Stromal cell of bone marrow (primary cell): Measurements from ENCODE around the gene KLRF2.

Source experiments
- DNase-seq: peaks from one replicate; pipeline ENCODE4 v3.0.0-alpha.2; 2012; ENCODE audit warnings: low read depth

The KLRF2 gene

DNA sequence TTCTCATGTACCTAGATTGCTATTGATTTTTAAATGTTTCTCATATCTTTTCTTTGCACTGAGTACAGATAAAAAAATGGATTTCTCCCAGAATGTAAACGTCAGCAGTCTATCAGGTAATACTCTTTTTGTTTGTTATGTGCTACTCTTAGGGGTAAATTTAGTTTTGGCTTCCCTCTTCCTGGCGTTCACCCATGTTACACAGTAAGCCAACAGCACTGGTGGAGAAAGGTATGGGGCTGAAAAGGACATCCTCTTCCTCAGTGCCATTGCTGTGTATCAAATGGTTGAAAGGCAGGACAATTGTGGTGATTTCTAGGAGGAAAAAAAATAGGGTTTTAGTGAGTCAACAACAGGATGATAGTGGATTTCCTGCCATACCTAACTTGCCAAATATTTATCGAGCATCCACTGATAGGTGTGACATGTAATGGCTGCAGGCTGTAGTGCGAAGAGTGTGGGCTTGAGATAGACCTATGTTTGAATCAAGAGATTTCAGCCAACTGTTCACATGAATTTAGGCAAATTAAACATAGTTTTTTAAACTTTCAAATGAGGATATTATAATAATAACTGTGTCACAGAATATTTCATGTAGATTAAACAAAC is 7.5 kb downstream of the KLRF2 start:
- DNase-seq, result no peak

DNA sequence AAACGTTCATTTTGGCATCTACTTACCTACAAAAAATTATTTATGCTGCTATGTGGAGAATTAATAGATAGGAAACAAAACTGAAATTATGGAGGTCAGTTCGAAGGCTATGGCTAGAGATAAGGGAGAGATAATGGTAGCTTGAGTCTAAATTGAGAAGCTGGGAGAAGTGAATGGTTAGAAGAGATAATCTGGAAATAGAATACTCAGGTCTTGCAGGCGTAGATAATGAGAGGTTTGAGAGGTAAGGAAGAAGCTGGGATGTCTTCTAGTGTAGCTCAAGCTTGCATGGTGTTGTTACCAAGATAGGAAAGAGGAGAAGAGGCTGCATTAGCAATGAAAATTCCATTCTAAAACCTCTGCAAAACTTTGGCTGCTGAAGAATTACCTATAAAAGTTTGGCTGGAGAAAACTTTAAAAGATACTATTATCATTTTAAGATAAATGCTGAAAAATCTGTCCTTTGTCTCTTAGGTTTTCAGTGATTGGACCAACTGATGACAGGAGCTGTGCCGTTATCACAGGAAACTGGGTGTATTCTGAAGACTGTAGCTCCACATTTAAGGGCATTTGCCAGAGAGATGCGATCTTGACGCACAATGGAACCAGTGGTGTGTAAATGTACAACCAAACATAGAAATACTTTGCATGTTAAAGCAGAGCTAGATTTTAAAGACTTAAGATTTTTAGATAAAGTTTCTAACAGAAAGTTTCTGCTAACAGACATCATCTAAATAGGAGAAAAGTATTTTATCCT is 14.1 kb downstream of the KLRF2 start:
- DNase-seq, result no peak

DNA sequence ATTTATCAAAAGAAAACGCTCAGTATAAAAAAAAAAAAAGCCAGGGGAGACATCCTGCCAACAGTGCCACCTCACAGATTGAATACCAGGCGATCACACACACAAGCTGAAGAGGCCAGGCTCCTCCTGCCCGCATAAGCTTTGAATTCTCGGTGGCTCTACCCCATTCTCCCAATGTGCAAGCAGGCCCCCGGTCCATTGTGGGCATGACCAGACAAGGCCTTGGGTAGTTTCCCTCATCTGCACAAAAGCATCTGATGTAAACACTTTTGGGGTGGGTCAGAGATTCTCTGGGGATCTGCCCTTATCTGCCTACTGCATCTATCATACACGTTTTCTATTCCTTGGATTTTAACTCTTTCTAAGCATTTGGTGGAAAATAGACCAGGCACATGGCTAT is 16.2 kb downstream of the KLRF2 start:
- DNase-seq, result no peak

DNA sequence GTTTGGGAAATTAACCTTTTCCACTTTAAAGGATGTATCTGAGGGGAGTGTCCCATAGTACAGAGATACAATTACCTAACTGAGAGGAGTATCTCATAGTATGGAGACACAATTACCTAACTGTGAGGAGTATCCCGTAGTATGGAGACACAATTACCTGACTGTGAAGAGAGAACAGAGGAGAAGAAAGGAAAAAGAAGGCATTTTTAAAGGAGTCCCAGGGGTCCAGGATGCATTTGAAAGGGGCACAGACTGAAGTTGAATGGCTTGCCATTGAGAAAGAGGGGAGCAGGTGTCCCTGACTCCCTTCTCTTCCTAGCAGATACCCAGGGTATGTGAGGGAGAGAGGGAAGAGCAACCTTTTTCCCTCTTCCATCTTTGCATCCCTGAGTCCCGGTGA is 17.9 kb downstream of the KLRF2 start:
- DNase-seq, result no peak

DNA sequence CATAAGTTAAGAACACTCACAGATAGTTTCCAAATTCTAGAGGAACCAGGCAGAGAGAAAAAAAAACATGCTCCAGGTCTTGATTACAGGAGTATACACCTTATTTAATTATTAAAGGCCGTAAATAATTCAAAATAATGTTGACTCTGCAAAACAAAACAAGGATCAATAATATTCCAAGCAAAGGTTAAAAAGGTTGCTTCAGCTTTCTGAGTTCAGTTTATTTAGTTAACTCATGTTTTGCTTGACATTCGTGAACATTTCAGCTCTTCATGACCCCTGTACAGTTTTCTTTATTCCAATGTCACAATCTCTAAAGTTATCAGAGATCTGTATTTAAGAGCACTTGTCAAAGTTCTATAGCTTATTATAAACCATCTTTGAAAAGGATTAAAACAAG is 19.6 kb downstream of the KLRF2 start:
- DNase-seq, result no peak

DNA sequence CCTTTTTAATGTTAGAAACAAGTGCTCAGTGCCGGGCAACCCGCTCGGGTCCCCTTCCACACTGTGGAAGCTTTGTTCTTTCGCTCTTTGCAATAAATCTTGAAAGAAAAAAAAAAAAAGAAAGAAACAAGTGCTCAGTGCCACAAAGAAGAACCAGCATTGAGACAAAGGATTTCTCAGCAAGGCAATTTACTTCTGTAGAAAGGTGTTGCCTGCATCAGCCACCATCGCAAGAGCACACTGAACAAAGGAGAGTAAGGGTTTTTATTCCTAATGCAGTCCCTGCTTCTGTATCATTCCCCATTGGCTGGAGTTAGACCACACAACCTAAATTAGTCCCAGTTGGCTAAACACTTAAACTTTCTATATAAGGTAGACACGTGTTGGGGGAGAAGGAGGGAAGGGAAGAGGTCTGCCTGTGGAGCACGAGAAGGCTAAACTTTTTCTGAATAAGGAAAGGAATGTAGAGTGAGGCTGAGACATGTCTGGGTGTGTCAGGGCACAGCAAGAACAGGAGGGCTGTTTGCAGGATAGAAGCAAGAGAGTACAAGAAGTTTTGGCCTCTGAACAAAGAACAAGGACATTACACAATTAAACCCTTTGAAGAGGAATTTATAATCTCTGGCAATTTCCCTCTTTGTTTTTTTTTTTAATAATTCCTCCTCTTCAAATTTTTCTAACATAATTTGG is 21.4 kb downstream of the KLRF2 start:
- DNase-seq, result no peak

DNA sequence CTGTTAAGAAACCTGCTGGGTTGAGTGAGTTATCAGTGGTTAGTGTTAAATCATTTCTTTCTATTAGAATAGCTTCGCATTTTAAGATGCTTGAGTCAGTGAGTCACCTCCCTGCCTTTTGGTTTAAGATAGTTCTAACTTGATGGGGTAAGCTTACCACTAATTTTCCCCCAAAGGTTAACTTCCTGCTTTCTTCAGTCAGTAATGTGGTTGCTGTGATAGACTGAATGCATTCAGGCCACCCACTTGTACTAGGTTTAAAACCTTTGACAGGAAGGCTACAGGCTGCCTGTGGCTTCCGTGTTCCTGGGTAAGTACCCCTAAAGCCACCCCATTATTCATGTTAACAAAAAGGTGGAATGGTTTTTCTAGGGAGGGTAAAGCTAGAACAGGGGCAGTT is 25.6 kb downstream of the KLRF2 start:
- no peak for DNase-seq

DNA sequence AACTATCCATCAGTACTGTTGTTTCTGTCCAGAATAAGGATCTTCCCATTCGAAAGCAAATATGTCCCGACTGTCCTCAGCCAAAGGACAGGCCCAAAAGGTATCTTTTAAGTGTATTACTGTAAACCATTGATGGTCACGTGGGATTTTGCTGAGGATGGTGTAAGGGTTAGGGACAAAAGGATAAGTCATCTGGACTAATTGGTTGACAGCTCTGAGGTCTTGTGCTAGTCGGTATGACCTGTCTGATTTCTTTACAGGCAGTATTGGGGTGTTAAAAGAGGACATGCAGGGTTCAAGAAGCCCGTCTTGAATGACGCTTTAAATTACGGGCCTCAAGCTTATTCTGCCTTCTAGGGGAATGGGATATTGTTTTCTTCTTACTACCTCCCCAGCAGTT is 26.5 kb downstream of the KLRF2 start:
- DNase-seq, result no peak

DNA sequence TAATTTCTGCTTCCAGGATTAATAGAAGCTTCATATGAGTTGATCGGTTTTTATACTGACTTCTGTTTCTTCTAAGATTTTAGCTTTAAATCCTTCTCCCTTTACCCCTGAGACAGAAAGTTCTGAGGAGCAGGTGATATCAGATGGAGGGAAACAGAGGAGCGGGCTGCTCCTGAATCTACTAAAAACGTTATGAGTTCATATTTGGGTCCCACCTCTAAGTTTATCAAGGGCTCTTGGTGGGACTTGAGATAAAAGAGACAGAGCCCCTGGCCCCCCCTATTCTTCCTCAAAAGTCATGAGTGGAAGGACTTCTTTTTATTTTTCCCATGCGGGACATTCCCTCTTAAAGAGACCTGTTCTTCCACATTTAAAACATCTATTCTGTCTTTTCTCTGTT is 27.1 kb downstream of the KLRF2 start:
- no peak for DNase-seq

DNA sequence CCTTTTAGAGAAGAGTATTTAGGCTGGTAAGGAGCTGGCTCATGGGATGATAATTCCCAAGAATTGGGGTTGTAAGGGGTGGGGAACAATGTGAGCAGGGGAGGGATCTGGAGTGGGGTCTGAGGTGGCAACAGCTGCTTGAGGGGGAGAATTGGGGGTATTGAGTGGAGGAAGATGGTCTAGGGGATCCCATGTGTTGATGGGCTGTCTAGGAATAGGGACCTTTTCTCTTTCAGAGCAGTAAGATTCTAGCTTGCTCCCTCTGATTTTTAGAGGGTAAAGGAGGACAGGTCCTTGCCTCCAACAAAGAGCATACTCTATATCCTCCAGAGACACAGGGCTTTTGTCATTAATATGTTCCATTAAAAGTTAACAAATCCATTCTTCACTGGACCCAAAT is 28.4 kb downstream of the KLRF2 start:
- DNase-seq, result no peak

DNA sequence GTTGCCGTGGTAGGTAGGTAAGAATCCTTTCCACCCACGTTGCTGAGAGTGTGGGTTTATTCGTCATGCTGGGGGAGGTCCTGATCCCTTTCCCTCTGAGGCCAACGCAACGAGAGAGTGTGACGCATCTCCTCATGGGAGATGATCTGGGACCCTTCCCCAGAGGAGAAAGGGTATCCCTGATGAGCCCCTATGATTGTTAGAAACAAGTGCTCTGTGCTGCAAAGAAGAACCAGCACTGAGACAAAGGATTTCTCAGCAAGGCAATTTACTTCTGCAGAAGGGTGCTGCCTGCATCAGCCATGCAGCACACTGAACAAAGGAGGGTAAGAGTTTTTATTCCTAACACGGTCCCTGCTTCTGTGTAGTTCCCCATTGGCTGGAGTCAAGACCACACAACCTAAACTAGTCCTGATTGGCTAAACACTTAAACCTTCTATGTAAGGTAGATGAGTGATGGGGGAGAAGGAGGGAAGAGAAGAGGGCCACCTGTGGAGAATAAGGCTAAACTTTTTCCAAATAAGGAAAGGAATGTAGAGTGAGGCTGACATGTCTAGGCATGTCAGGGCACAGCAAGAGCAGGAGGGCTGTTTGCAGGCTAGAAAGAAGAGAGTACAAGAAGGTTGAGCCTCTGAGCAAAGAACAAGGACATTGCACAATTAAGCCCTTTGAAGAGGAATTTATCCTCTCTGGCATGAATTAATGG is 29.6 kb downstream of the KLRF2 start:
- DNase-seq, result no peak

DNA sequence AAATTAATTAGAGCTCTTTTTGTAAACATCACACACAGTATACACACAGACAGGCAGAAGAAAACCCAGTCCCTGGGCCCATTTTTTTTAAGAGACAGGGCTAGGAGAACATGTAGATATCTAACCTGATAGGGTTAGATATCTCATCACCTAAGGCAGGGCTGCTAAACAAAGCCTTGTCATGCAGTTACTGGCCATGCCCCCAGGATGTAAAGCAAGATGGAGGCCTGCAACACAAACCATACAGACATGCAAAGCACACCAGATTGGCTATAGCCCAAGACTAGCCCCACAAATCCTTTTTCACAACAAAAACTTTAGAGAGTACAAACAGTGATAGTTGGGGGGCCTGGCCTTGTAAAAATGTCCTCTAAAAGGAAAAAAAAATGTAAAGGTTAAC is 30.4 kb downstream of the KLRF2 start:
- DNase-seq, result no peak

DNA sequence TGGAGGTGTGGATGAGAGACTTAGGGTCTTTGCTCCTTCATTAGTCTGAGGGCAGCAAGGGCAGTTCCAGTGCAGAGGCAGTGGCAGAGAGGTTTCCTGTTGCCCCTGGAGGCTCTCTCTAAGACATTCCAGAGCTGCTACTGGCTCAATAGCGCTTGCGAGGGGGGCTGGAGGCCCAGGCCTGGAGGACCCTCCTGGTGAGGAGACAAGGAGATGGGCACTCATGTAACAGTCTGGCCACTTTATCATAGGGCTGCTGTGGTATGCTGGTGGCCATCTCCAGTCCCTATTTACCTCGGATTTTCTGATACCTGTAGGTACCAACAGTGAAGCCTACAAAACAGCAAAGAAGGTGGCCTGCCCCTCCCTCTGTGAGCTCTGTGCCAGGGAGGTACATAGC is 38.2 kb downstream of the KLRF2 start:
- no peak for DNase-seq

DNA sequence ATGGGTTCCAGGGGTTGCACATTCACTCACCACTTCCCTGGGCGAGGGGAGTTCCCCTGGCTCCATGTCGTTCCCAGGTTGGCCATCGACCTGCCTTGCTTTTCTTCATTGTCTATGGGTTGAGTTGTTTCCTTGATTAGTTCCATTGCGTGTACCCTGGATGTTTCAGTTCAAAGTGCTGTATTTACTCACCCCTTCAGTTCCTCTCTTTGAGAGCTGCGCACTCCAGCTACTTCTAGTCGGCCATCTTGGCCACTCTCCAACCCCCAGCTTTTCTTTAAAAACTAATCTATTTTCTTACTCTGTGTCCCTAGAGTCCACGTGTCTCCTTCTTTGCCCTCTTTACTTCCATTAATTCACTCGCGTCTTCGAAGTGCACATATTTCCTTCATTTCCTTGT is 39.2 kb downstream of the KLRF2 start:
- no peak for DNase-seq

DNA sequence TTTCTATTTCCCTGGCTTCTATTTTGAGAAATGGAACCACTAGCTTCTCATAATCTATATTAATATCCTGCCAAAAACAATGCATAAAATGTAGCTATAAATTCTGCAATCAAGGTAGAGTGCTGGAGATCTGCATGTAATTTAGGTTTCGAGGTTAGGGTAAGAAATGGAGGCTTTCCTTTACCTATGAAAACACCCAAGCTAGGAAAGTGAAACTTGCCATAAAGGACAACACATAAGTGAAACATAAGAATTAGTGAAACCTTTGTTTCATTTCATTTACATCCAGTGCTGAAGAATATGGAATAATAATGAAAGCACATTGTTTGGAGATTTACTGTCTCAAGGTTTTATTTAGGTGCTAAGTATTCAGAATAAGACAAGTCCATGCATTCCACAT is 41.1 kb downstream of the KLRF2 start:
- no peak for DNase-seq

DNA sequence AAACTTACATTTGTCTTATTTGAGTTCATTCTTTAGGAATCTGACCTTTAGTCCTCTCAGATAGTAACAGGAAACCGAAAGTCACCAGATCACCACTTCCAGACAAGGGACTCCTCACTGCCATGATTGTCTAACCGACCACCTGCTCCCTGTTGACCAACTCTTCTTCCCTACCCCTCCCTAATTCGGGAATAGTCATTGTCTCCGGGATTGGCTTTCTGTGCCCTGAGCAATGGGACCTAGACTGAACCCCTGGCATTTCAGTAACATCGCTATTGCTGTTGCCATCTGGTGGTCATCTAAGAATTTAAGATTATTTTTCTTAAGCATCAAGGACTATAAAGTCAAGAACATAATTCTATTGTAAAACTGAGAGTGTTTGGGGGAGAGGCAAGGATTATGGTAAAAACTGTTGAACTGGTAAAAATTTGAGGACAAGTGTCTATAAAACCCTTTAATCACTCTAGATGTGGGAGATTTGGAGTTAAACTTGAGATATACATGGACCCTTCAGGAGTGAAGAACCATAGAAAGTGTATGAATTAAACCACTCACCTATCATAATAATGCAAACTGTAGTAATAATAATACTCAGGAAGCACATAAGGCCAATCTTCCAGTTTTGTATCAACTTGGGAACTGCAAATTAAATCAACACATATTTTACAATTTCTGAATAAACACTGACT is 44.6 kb downstream of the KLRF2 start:
- peak; percentile 18 for DNase-seq

DNA sequence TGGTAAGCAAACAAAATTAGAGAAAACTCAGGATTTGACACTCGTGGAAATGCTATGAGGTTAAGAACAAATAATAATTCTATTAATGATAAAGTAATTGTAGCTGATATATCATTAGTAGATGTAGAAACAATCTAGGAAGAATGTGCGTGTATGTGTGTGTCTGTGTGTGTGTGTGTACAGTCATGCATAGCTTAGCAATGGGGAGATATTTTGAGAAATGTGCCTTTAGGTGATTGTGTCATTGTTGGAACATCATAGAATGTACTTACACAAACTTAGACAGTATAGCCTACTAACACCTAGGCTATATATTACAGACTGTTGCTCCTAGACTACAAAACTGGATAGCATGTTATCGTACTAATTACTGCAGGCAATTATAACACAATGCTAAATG is 45.6 kb downstream of the KLRF2 start:
- no peak for DNase-seq

DNA sequence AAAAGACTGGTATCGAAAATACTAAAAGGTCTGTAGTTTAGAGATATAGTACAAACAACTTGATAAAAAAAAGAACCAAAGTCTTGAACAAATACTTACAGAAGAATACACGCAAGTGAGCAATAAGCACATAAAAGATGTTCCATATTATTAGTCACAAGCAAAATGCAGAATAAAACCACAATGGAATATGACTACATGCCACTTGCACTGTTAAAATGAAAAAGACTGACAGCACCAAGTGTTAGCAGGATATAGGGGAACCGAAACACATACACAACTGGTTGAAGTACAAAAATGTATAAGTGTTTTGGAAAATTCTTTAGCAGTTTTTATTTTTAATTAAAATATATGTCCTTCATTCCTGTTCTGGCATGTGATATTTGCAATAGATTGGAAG is 47.3 kb downstream of the KLRF2 start:
- no peak for DNase-seq

DNA sequence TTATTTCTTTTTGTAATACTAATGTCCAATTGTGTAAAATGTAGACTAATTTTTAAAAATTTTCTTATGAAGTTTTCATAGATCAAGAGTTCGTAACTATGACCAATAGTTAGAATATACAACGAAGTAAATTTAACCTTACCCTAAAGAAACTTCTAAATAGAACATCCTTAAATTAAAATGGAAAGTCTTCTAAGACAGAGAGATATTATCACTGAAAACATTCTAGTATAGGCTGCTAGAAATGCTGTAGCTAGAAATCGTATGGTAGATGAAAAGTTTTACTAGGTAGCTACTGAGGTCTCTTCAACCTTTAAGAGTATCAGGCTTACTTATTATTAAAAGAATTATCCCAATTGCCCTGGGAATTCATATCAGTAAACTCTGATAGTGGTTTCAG is 50.0 kb downstream of the KLRF2 start:
- no peak for DNase-seq

DNA sequence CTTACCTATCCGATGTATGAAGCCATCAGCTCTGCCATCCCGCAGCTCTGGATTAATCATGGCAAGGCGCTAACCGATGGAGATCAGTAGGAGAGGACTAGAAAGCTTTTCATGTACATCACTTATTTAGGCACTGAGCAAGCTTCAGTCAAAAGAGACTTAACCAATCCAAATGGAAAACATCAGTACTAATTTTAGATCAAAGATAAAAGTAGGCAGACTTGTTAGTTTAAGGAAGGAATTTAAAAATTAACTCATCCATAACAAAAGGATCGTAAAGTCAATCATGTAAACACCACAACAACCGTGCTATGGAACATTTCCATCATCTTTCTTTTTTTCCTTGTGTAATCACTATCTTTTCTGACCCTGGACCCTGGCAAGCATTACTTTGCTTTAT is 51.0 kb downstream of the KLRF2 start, which contains the start of gene CLEC2A:
Gene CLEC2A (minus strand): TSS at position 101 of the 400 bp plus-strand sequence. CDS start 41 bp downstream, at position 60.
- DNase-seq, result no peak

DNA sequence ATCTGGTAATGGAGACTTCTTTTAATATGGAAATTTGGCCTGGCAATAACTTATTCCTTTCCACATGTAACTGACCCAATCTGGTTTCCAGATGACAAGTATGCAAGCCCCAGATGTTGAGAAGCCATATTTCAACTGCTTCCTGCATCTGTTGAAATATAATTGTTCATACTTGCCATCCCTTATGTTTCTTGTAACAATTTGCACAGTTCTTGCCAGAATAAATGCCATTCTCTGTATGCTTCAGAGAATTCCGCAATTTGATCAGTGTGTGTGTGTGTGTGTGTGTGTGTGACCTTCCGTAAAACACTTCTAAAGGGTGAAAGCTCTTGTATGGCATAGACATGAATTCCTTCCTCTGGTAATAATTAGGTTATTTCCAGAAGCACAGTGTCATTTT is 52.7 kb downstream of the KLRF2 start:
- no peak for DNase-seq

DNA sequence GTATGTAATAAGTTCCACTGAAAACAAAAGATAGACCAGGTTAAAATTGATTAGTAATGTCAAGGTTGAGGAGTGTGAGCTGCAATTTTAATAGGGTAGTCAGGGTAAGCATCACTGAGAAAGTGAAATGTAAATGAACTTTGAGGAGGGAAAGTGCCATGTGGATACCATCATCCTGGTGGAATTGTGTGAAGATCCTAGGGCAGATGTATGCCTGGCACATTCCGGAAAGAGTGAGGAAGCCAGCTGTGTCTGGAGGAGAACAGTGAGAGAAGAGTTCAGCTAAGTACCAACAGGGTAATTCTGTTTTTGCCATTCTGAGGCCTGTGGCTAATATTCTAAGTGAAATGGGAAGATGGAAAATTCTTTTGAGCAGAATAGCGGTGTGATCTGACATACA is 53.7 kb downstream of the KLRF2 start:
- DNase-seq, result no peak
